Brain microvascular endothelial cell (primary cell): Measurements from ENCODE around the gene DNAJA3.

Experiments
- DNase-seq: peaks from one replicate; pipeline ENCODE4 v3.0.0-alpha.2; 2020
- H3K27ac ChIP-seq: fragments of 250-450 bp; sonication (Bioruptor Pico); 2 replicates; pipeline ENCODE4 v1.5.1; 2020; ENCODE audit warnings: mild to moderate bottlenecking, moderate library complexity
- H3K27me3 ChIP-seq: fragments of 250-450 bp; sonication (Bioruptor Pico); replicated peaks from 2 replicates; pipeline ENCODE4 v1.5.1; 2020; ENCODE audit warnings: mild to moderate bottlenecking
- H3K36me3 ChIP-seq: fragments of 250-450 bp; sonication (Bioruptor Pico); replicated peaks from 2 replicates; pipeline ENCODE4 v1.5.1; 2020; ENCODE audit warnings: mild to moderate bottlenecking
- H3K4me3 ChIP-seq: 2 replicates; pipeline ENCODE4 v1.5.1; 2011; ENCODE audit warnings: low read depth, mild to moderate bottlenecking, control low read depth, low read length, moderate library complexity
- in situ Hi-C: cut with HindIII; loops from 2 replicates; pipeline ENCODE4 v1.10.0; 2017; ENCODE audit warnings: low sequenced_read_pairs, low pct_ligation_motif_present
- TF ChIP-seq, protein P1 (sequence below): IDR thresholded peaks from 2 replicates; pipeline ENCODE4 v1.5.1; 2011; ENCODE audit warnings: low read depth, mild to moderate bottlenecking, moderate library complexity, low read length, control low read depth, inconsistent platforms; ENCODE audit errors: missing control alignments

DNAJA3 gene

DNA sequence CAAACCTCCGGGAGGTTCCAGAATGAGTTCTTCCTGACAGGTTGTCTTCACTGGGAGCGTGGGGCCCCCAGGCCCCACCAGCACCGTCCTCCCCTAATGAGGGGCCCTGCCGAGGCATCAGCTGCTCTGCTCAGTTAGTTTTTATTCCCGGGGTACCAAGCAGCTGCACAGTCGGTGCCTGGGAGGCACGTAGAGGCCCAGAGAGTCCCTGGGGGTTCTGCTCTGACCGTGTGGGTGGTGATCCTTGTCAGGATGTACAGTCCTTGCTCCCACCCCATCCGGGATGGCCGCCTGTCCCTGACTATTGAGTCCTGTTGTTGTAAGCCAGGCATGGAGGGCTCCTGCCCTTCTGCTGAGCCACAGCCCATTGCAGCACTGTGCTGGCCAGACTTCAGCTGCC lies 30.3 kb downstream of the DNAJA3 start:
- no peaks in the 10 kb centered on the region for H3K27me3 ChIP-seq
- no peak for DNase-seq
- TF ChIP-seq, protein P1, sequence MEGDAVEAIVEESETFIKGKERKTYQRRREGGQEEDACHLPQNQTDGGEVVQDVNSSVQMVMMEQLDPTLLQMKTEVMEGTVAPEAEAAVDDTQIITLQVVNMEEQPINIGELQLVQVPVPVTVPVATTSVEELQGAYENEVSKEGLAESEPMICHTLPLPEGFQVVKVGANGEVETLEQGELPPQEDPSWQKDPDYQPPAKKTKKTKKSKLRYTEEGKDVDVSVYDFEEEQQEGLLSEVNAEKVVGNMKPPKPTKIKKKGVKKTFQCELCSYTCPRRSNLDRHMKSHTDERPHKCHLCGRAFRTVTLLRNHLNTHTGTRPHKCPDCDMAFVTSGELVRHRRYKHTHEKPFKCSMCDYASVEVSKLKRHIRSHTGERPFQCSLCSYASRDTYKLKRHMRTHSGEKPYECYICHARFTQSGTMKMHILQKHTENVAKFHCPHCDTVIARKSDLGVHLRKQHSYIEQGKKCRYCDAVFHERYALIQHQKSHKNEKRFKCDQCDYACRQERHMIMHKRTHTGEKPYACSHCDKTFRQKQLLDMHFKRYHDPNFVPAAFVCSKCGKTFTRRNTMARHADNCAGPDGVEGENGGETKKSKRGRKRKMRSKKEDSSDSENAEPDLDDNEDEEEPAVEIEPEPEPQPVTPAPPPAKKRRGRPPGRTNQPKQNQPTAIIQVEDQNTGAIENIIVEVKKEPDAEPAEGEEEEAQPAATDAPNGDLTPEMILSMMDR: no peak
- H3K27ac ChIP-seq: no peak overlapping the region
- H3K36me3 ChIP-seq: peaks cover 51% of the 10 kb centered on the region
- no peak overlapping the region for H3K4me3 ChIP-seq
- in situ Hi-C loops: no loop called here

DNA sequence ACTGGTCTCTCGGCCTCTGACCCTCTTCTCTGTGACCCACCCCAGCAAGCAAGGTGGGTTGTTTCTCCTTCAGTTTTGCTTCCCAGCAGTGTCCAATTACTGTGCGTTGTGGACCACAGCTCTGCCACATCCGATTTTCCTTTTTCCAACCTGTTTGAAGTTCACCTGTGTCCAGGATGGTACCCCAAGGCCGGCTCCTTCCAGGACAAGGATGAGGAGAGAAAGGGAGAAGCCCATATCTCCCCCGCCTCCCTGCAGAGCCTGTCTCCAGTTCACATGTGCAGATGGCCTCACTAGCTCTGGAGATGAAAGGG lies 35.2 kb downstream of the DNAJA3 start:
- TF ChIP-seq, protein P1: no peak
- DNase-seq: no peak
- H3K4me3 ChIP-seq: no peak overlapping the region
- no peaks in the 10 kb centered on the region for H3K27me3 ChIP-seq
- no peak overlapping the region for H3K27ac ChIP-seq
- in situ Hi-C loops: no loop called here
- peaks cover 22% of the 10 kb centered on the region for H3K36me3 ChIP-seq

DNA sequence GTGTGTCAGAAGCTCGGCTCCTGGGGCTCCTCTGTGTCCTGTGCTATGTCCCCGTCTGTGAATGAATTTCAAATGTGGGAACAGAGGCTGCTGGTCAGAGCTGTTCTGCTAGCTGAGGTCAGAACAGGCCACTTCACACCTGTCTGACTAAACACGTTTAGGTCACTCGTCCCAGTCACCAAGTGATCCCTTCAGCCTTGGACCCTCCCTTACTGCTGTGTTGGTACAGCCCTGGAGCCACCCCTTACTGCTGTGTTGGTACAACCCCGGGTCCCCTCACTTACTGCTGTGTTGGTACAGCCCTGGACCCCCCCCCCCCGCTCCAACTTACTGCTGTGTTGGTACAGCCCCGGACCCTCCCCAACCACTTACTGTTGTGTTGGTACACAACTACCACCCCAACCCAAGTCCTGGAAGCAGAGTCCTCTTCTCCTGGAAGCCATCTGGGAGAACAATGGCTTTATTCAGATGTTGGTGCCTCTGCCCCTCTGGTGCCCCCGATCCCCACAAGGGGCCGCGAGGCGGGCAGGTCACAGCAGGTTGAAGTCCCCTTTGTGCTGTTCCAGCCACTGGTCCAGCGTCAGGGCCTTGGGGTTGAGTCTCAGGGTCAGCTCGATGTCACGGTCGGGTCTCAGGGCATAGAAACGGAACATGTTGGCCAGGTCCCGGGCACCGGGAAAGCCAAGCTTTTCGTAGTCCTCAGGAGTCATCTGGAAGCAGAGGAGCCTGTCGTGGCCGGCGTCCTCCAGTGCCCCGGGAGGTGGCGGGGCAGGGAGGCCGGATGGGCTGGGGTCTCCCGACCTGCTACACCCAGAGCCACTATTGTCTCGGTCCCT lies 35.8 kb downstream of the DNAJA3 start:
- TF ChIP-seq, protein P1: no peak
- Histone ChIP-seq H3K36me3 (peaks cover 25% of the 10 kb centered on the region), H3K27me3 (no peaks in the 10 kb centered on the region), H3K4me3 (no peak overlapping the region), H3K27ac (no peak overlapping the region)
- no peak for DNase-seq
- in situ Hi-C loops: no loop called here

DNA sequence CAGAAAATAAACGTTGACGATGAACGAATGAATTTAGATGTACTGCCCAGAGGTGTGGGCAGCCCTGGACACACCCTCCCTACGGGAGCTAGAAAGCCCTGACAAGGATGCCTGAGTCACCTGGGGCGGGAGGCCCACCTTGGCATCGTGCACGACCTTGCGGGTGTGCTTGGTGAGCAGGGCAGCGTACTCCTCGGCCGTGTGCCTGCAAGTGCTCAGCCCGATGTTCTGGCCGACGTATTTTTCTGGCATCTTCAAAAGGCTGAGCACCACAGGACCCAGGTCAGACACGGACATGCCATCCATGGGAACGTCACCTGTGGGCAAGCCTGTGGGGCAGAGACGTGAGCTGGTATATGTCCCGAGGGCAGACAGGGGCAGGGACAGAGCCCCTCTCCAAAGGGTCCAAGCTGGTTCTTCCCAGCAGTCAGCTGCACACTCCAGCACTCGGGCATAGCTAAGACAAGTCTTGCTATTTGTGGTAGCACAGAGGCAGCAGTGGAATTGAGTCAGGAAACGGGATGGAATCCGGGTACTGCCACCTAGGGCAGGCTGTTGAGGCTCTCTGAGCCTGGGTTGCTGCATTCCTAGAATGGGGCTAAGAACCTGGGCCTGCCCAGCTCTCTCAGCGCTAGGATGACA lies 38.0 kb downstream of the DNAJA3 start:
- Histone ChIP-seq H3K27me3 (no peaks in the 10 kb centered on the region), H3K4me3 (no peak overlapping the region), H3K36me3 (peaks cover 17% of the 10 kb centered on the region), H3K27ac (no peak overlapping the region)
- TF ChIP-seq, protein P1: no peak
- in situ Hi-C loops: no loop called here
- DNase-seq: no peak

DNA sequence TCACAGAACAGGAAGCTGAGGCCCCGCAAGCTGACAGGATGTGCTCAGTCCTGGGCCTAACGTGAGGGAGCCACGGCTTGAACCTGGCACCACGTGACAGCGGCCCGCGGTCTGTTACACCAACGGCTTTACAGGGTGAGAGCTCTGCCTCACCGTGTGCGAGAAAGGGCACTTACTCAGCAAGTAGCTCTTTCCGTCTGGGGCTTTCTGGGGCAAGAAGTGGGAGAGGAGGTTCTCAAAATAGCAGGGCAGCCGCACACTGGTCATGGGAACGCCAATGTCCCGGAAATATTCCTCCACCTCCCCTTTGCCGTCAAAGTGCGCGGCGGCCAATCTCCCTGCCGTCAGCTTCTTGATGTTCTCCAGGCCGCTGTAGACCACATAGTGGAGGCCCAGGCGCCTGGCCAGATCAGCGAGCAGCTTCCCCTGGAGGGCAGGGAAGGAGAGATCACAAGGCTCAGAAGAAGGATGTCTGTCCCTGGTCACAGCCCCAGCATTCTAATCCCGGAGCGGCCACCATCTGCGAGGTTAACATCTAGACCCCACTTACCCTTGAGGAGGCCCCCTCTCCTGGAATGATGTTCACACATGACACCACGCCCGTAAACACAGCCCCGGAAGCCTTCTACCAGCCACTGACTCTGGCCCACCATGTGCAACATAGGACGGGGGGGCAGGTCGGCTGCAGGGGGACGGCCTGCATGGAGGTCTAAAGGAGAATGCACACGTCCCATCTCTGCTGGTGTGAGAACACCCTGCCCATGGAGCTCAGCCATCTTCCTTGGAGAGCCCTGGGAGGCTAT lies 40.5 kb downstream of the DNAJA3 start:
- TF ChIP-seq, protein P1: no peak
- H3K36me3 ChIP-seq: peaks cover 17% of the 10 kb centered on the region
- no peak overlapping the region for H3K27ac ChIP-seq
- in situ Hi-C loops: no loop called here
- H3K4me3 ChIP-seq: no peak overlapping the region
- no peaks in the 10 kb centered on the region for H3K27me3 ChIP-seq
- DNase-seq: no peak
